ENCODE data around the gene ZRANB3. TPM values are rescaled to one million over a fixed set of nuclear protein-coding genes. Genes with fewer than 3 reads are reported as not detected.

The ZRANB3 gene
- total and polyA plus RNA-seq, 2 donors (not counting 3 experiments of a cell fraction or from before 2014, with no cell fraction given), result 2.2 to 6.0 TPM

DNA sequence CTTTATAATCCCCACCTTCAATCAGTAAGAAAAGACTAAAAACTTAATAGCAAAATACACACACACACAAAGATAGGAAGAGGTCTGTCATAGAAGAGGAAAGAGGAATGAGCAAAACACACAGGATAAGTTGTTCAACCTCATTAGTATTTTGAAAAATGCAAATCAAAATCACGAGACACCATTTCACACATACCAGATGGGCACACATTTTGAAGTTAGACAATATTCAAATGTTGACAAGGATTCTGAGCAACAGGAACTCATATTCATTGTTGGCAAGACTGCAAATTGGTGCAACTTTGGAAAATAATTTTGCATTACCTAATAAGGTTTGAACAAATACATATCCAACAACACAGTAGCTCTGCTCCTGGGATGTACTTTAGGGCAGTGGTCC lies 351.3 kb downstream of the ZRANB3 start:
- Histone ChIP-seq H3K9me3 (replicated peaks; ENCODE audit: control insufficient read depth, insufficient read depth, low read length) (no peaks in the 10 kb centered on the region), H3K4me2 (ENCODE audit: insufficient read depth, low read length) (no peak overlapping the region), H3K36me3 (ENCODE audit: control insufficient read depth in 2 of 2, extremely low read depth in 1 of 2, insufficient read depth in 2 of 2, low read length in 2 of 2) (peaks cover 0 to 5% of the 10 kb centered on the region in 2 experiments), H3K27ac (ENCODE audit: insufficient read depth, low read depth, low read length) (no peak overlapping the region), H3K9ac (replicated peaks; ENCODE audit: extremely low read depth, insufficient read depth, low read length) (no peak overlapping the region), H3K79me2 (ENCODE audit: control insufficient read depth, insufficient read depth, low read length) (no peaks in the 10 kb centered on the region), H3K4me3 (replicated peaks in 1 of 3; ENCODE audit: insufficient read depth in 1 of 3, low read depth in 1 of 3, low read length in 3 of 3) (no peak overlapping the region), H4K20me1 (replicated peaks; ENCODE audit: control insufficient read depth, extremely low read depth, insufficient read depth, low read length) (no peaks in the 10 kb centered on the region), H3K27me3 (ENCODE audit: control insufficient read depth in 2 of 2, insufficient read depth in 2 of 2, low read length in 2 of 2) (no peaks in the 10 kb centered on the region), H2AFZ (ENCODE audit: low read depth, low read length) (no peak overlapping the region), H3K4me1 (ENCODE audit: control insufficient read depth, extremely low read depth, insufficient read depth, low read length) (no peaks in the 10 kb centered on the region), H3K9me1 (replicated peaks; ENCODE audit: control insufficient read depth, extremely low read depth, insufficient read depth, low read length) (no peaks in the 10 kb centered on the region)
- BruUV-seq (replicated peaks), result no TSS peak
- DNase-seq (ENCODE audit: low read depth, low spot score) (no peak), FAIRE-seq (no peak)
- dilution Hi-C loops (cut with MboI; ENCODE audit: extremely low pct_ligation_motif_present, low sequenced_read_pairs), result no loop called here
- TF ChIP-seq FOS (IDR thresholded peaks at IDR 0.05; ENCODE audit: borderline replicate concordance, insufficient read depth, low read length), result no peak
- TF ChIP-seq JUN (IDR thresholded peaks at IDR 0.05; ENCODE audit: borderline replicate concordance, insufficient read depth, insufficient read length, low read depth), result no peak
- TF ChIP-seq GATA2 (IDR thresholded peaks at IDR 0.05; ENCODE audit: insufficient read depth, insufficient read length, low read depth, low read length), result no peak
- TF ChIP-seq EZH2 (IDR thresholded peaks at IDR 0.05; ENCODE audit: borderline replicate concordance, low read depth, low read length, severe bottlenecking), result no peak
- TF ChIP-seq, protein P1, sequence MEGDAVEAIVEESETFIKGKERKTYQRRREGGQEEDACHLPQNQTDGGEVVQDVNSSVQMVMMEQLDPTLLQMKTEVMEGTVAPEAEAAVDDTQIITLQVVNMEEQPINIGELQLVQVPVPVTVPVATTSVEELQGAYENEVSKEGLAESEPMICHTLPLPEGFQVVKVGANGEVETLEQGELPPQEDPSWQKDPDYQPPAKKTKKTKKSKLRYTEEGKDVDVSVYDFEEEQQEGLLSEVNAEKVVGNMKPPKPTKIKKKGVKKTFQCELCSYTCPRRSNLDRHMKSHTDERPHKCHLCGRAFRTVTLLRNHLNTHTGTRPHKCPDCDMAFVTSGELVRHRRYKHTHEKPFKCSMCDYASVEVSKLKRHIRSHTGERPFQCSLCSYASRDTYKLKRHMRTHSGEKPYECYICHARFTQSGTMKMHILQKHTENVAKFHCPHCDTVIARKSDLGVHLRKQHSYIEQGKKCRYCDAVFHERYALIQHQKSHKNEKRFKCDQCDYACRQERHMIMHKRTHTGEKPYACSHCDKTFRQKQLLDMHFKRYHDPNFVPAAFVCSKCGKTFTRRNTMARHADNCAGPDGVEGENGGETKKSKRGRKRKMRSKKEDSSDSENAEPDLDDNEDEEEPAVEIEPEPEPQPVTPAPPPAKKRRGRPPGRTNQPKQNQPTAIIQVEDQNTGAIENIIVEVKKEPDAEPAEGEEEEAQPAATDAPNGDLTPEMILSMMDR (IDR thresholded peaks at IDR 0.05; ENCODE audit: extremely low read depth in 1 of 2, insufficient read depth in 1 of 2, low read depth in 1 of 2, low read length in 2 of 2), result no peak
- TF ChIP-seq POLR2A (IDR thresholded peaks at IDR 0.05; ENCODE audit: low read depth, low read length), result no peak
- TF ChIP-seq POLR2AphosphoS5 (IDR thresholded peaks at IDR 0.05; ENCODE audit: insufficient read depth, low read depth, low read length), result no peak
- ChIA-PET POLR2A (no interaction called here), CTCF (no interaction called here)
- intact Hi-C loops (cut with micrococcal nuclease), result no loop called here

Measured in endothelial cell of umbilical vein (primary cell).